Measurements from ENCODE around the gene PNLDC1. TPM values are rescaled to one million over a fixed set of nuclear protein-coding genes. Genes with fewer than 3 reads are reported as not detected.

Gene PNLDC1
- total and polyA plus RNA-seq, 2 experiments from 2014 or later = not detected

DNA sequence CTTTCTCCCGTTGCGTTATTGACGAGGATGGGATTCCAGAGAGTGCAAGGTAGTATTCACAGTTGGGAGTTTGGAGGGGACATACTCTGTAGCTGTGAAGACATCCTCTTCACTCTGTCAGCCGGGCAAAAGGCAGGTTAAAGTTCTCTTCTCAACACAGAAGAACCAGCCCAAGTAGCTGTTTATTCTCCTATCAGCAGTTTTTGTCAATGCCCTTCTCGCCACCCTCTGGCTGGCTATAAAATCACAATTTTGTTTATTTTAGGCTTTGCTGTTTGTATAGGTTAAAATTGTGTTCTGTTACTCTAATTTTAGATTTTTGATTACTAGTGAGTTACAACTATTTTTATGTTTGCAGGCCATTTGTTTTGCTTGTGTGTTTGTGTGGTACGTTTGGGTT lies 52.8 kb downstream of the PNLDC1 start:
- no peak overlapping the region for H3K4me3 ChIP-seq
- Mint-ChIP-seq H3K9me3 (peaks cover 25% of the 10 kb centered on the region), H3K4me3 (no peak overlapping the region), H3K27ac (no peak overlapping the region), H3K36me3 (ENCODE audit: low read depth) (peaks cover 13% of the 10 kb centered on the region), H3K4me1 (0 out of 3 replicates have a peak, but pooled peaks cover 2% of the 10 kb centered on the region), H3K27me3 (ENCODE audit: insufficient read depth, low read depth, poor library complexity) (peaks cover 2% of the 10 kb centered on the region)
- H3F3A ChIP-seq (replicated peaks; ENCODE audit: low read depth) = no peaks in the 10 kb centered on the region
- no peaks in the 10 kb centered on the region for H3K4me1 ChIP-seq (ENCODE audit: insufficient read depth)
- H3K27me3 ChIP-seq (ENCODE audit: insufficient read depth) = no peaks in the 10 kb centered on the region
- ATAC-seq (peak; percentile 66), DNase-seq (ENCODE audit: low spot score) (peak; percentile 43)
- H3K4me2 ChIP-seq = no peak overlapping the region
- no peaks in the 10 kb centered on the region for H4K20me1 ChIP-seq (replicated peaks; ENCODE audit: insufficient read depth)
- H3K79me2 ChIP-seq (replicated peaks; ENCODE audit: insufficient read depth) = no peaks in the 10 kb centered on the region
- no peak for TF ChIP-seq EZH2phosphoT487 (IDR thresholded peaks at IDR 0.05; ENCODE audit: unreplicated experiment)
- peak; percentile 49 to 58 for TF ChIP-seq CTCF (conservative IDR thresholded peaks at IDR 0.05; ENCODE audit: low read depth in 2 of 2)
- H3K27ac ChIP-seq (ENCODE audit: low read depth) = no peak overlapping the region
- peak overlapping the region; percentile 77; the same call in 1 of the 2 replicates for H2AFZ ChIP-seq
- H3K36me3 ChIP-seq (ENCODE audit: insufficient read depth) = no peaks in the 10 kb centered on the region
- no peaks in the 10 kb centered on the region for H3K9me2 ChIP-seq (ENCODE audit: insufficient read depth)

GRCh38 chr6:159853754-159854153 lies 53.7 kb downstream of the PNLDC1 start:
- Histone ChIP-seq H3K79me2 (replicated peaks; ENCODE audit: insufficient read depth) (no peaks in the 10 kb centered on the region), H3K4me2 (no peak overlapping the region), H3K27me3 (ENCODE audit: insufficient read depth) (no peaks in the 10 kb centered on the region), H3K4me3 (no peak overlapping the region), H3K27ac (ENCODE audit: low read depth) (no peak overlapping the region), H2AFZ (no peak overlapping the region), H3K4me1 (ENCODE audit: insufficient read depth) (no peaks in the 10 kb centered on the region), H3F3A (replicated peaks; ENCODE audit: low read depth) (no peaks in the 10 kb centered on the region), H3K9me2 (ENCODE audit: insufficient read depth) (no peaks in the 10 kb centered on the region), H4K20me1 (replicated peaks; ENCODE audit: insufficient read depth) (no peaks in the 10 kb centered on the region), H3K36me3 (ENCODE audit: insufficient read depth) (no peaks in the 10 kb centered on the region)
- ATAC-seq = no peak
- Mint-ChIP-seq H3K4me3 (no peak overlapping the region), H3K36me3 (ENCODE audit: low read depth) (peaks cover 7% of the 10 kb centered on the region; the same call in 2 of the 3 replicates), H3K27ac (no peak overlapping the region), H3K4me1 (0 out of 3 replicates have a peak, but pooled peaks cover 2% of the 10 kb centered on the region), H3K27me3 (ENCODE audit: insufficient read depth, low read depth, poor library complexity) (no peaks in the 10 kb centered on the region), H3K9me3 (peaks cover 16% of the 10 kb centered on the region)
- TF ChIP-seq CTCF (conservative IDR thresholded peaks at IDR 0.05; ENCODE audit: low read depth in 2 of 2) (no peak), EZH2 (IDR thresholded peaks at IDR 0.05; ENCODE audit: low read depth, unreplicated experiment) (no peak), REST (IDR thresholded peaks at IDR 0.05; ENCODE audit: unreplicated experiment) (no peak)
- no peak for DNase-seq (ENCODE audit: low spot score)

Measured in GM23338 (cell line).